ENCODE results near the gene LARGE1. TPM values are rescaled to one million over a fixed set of nuclear protein-coding genes. Genes with fewer than 3 reads are reported as not detected.

LARGE1 gene
- total RNA-seq, 1 donor = 22.8 TPM

DNA sequence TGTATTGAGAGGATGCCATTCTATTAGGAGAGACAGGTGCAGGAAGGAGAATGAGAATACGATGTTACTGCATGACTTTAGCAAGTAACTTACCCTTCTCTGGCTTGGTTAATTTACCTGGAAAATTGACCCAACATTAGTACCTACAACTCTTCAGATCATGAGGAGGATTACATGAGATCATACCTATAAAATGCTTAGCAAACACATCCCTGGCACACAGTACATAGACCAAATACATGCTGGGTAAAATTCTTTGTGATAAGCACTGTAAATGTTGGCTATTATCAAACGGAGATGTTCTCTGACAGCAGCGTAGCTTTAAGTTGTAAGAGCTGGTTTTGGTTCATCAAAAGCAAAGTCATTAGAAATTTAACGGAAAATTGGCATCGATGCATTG lies 28.8 kb downstream of the LARGE1 start:
- Histone ChIP-seq H2AFZ (ENCODE audit: low read length) (no peak overlapping the region), H4K20me1 (ENCODE audit: insufficient read depth, low read length) (no peaks in the 10 kb centered on the region), H3K4me1 (ENCODE audit: insufficient read depth, low read length) (no peaks in the 10 kb centered on the region), H3K79me2 (ENCODE audit: insufficient read depth, low read length) (no peaks in the 10 kb centered on the region), H3K9me3 (ENCODE audit: low read depth, low read length) (no peaks in the 10 kb centered on the region), H3K4me3 (ENCODE audit: insufficient read depth, low read length) (no peak overlapping the region), H3K4me2 (ENCODE audit: insufficient read depth, low read length) (no peak overlapping the region), H3K27me3 (ENCODE audit: insufficient read depth, low read length) (no peaks in the 10 kb centered on the region), H3K36me3 (ENCODE audit: insufficient read depth, low read length) (no peaks in the 10 kb centered on the region), H3K27ac (ENCODE audit: low read depth, low read length) (no peak overlapping the region)
- TF ChIP-seq CTCF (IDR thresholded peaks at IDR 0.05; ENCODE audit: extremely low read depth, low read depth, low read length) = no peak
- DNase-seq (ENCODE audit: insufficient read length, low spot score, missing footprints) = no peak

DNA sequence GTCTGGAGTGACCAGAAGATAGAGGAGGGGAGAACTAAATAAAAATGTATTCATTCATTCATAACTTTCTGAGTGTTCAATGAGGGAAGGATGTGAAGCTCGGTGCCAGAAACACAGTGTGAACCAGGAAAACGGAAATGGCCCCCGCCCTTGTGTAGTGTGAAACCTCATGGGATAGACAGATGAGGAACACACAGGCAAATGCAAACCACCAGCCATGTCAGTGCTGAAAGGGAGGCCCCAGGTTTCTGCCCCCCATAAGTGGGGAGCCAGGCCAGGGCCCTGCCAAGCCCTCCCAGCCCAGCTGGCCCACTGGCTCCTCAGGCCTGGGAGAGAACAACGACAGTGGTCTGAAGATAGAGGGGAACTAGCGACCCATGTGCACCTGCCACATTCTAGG lies 30.5 kb downstream of the LARGE1 start:
- no peak overlapping the region for H3K4me2 ChIP-seq (ENCODE audit: insufficient read depth, low read length)
- no peaks in the 10 kb centered on the region for H3K9me3 ChIP-seq (ENCODE audit: low read depth, low read length)
- no peak for DNase-seq (ENCODE audit: insufficient read length, low spot score, missing footprints)
- no peak for TF ChIP-seq CTCF (IDR thresholded peaks at IDR 0.05; ENCODE audit: extremely low read depth, low read depth, low read length)
- H3K79me2 ChIP-seq (ENCODE audit: insufficient read depth, low read length) = no peaks in the 10 kb centered on the region
- no peaks in the 10 kb centered on the region for H3K27me3 ChIP-seq (ENCODE audit: insufficient read depth, low read length)
- H4K20me1 ChIP-seq (ENCODE audit: insufficient read depth, low read length) = no peaks in the 10 kb centered on the region
- no peak overlapping the region for H3K4me3 ChIP-seq (ENCODE audit: insufficient read depth, low read length)
- no peaks in the 10 kb centered on the region for H3K4me1 ChIP-seq (ENCODE audit: insufficient read depth, low read length)
- no peak overlapping the region for H3K27ac ChIP-seq (ENCODE audit: low read depth, low read length)
- H2AFZ ChIP-seq (ENCODE audit: low read length) = no peak overlapping the region
- no peaks in the 10 kb centered on the region for H3K36me3 ChIP-seq (ENCODE audit: insufficient read depth, low read length)

DNA sequence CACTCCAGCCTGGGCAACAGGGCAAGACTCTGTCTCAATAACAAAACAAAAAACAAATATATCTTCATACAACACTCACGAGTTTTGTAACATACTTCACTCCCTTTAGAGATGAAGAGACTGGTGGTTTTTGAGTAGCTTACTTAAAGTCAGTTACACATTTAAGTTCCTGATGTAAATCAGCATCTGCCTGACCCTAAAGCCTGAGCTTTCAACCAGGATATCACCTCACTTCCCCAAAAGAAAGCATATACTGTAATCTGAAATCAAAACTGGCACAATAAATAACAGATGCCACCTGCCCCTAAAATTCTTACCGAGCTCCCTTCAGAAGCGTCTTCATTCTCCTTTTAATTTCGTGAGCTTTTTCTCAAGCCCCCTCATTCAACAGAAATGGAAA lies 31.5 kb downstream of the LARGE1 start:
- no peak overlapping the region for H3K4me3 ChIP-seq (ENCODE audit: insufficient read depth, low read length)
- H3K27me3 ChIP-seq (ENCODE audit: insufficient read depth, low read length) = no peaks in the 10 kb centered on the region
- H3K4me1 ChIP-seq (ENCODE audit: insufficient read depth, low read length) = no peaks in the 10 kb centered on the region
- H3K36me3 ChIP-seq (ENCODE audit: insufficient read depth, low read length) = no peaks in the 10 kb centered on the region
- no peak overlapping the region for H2AFZ ChIP-seq (ENCODE audit: low read length)
- no peak overlapping the region for H3K4me2 ChIP-seq (ENCODE audit: insufficient read depth, low read length)
- no peaks in the 10 kb centered on the region for H3K9me3 ChIP-seq (ENCODE audit: low read depth, low read length)
- no peak for DNase-seq (ENCODE audit: insufficient read length, low spot score, missing footprints)
- TF ChIP-seq CTCF (IDR thresholded peaks at IDR 0.05; ENCODE audit: extremely low read depth, low read depth, low read length) = no peak
- no peaks in the 10 kb centered on the region for H4K20me1 ChIP-seq (ENCODE audit: insufficient read depth, low read length)
- no peaks in the 10 kb centered on the region for H3K79me2 ChIP-seq (ENCODE audit: insufficient read depth, low read length)
- no peak overlapping the region for H3K27ac ChIP-seq (ENCODE audit: low read depth, low read length)

DNA sequence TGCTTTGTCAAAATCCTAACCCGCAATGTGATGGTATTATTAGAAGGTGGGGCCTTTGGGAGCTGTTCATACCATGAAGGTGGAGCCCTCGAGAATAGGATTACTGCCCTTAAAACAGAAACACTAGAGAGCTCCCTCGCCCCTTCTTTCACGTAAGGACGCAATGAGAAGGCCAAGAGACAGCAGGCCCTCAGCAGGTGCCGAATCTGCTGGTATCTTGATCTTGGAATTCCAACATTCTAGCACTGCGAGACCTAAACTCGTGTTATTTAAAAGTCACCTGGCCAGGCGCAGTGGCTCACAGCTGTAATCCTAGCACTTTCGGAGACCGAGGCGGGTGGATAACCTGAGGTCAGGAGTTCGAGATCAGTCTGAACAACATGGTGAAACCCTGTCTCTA lies 33.1 kb downstream of the LARGE1 start:
- Histone ChIP-seq H3K4me1 (ENCODE audit: insufficient read depth, low read length) (peaks cover 3% of the 10 kb centered on the region), H2AFZ (ENCODE audit: low read length) (no peak overlapping the region), H3K4me3 (ENCODE audit: insufficient read depth, low read length) (no peak overlapping the region), H3K9me3 (ENCODE audit: low read depth, low read length) (no peaks in the 10 kb centered on the region), H3K4me2 (ENCODE audit: insufficient read depth, low read length) (no peak overlapping the region), H4K20me1 (ENCODE audit: insufficient read depth, low read length) (no peaks in the 10 kb centered on the region), H3K27ac (ENCODE audit: low read depth, low read length) (no peak overlapping the region), H3K79me2 (ENCODE audit: insufficient read depth, low read length) (no peaks in the 10 kb centered on the region), H3K27me3 (ENCODE audit: insufficient read depth, low read length) (no peaks in the 10 kb centered on the region), H3K36me3 (ENCODE audit: insufficient read depth, low read length) (no peaks in the 10 kb centered on the region)
- no peak for DNase-seq (ENCODE audit: insufficient read length, low spot score, missing footprints)
- no peak for TF ChIP-seq CTCF (IDR thresholded peaks at IDR 0.05; ENCODE audit: extremely low read depth, low read depth, low read length)

Data from osteoblast (primary cell).